Loucy (cell line): Measurements from ENCODE around the gene CDKN2B-AS1.

Source experiments
- H2AFZ ChIP-seq: fragments of 200-600 bp; sonication (generic); 2 replicates; pipeline ENCODE4 v1.6.0; 2016; ENCODE audit warnings: antibody characterized with exemption, mild to moderate bottlenecking, low read length, moderate library complexity
- H3F3A ChIP-seq: fragments of 200-600 bp; 2 replicates; pipeline ENCODE4 v1.6.0; 2016; ENCODE audit warnings: antibody characterized with exemption, low read depth, mild to moderate bottlenecking
- H3K27me3 ChIP-seq: fragments of 200-600 bp; sonication (generic); 2 replicates; pipeline ENCODE4 v1.6.1; 2014; ENCODE audit warnings: low read length, mild to moderate bottlenecking; ENCODE audit not compliant: insufficient read depth, poor library complexity, severe bottlenecking
- H3K36me3 ChIP-seq: fragments of 200-600 bp; sonication (generic); 2 replicates; pipeline ENCODE4 v1.6.1; 2016; ENCODE audit warnings: low read length; ENCODE audit not compliant: insufficient read depth
- H3K4me1 ChIP-seq: fragments of 200-600 bp; sonication (generic); 2 replicates; pipeline ENCODE4 v1.5.1; 2014; ENCODE audit warnings: low read length, mild to moderate bottlenecking; ENCODE audit not compliant: insufficient read depth, poor library complexity, severe bottlenecking
- H3K4me2 ChIP-seq: fragments of 200-600 bp; sonication (generic); 2 replicates; pipeline ENCODE4 v1.6.0; 2014; ENCODE audit warnings: antibody characterized with exemption, low read length, low read depth, mild to moderate bottlenecking; ENCODE audit not compliant: poor library complexity, severe bottlenecking
- H3K4me3 ChIP-seq: fragments of 200-600 bp; sonication (generic); 2 replicates; pipeline ENCODE4 v1.5.1; 2014; ENCODE audit warnings: low read length, mild to moderate bottlenecking, mixed read lengths; ENCODE audit not compliant: poor library complexity, severe bottlenecking
- H3K79me2 ChIP-seq: fragments of 200-600 bp; sonication (generic); 2 replicates; pipeline ENCODE4 v1.6.1; 2014; ENCODE audit warnings: low read length; ENCODE audit not compliant: insufficient read depth
- H3K9ac ChIP-seq: fragments of 200-600 bp; sonication (generic); 2 replicates; pipeline ENCODE4 v1.6.0; 2014; ENCODE audit warnings: mild to moderate bottlenecking, low read depth, low read length, moderate library complexity; ENCODE audit not compliant: poor library complexity, severe bottlenecking
- H3K9me2 ChIP-seq: fragments of 200-600 bp; sonication (generic); replicated peaks from 2 replicates; pipeline ENCODE4 v1.6.1; 2016; ENCODE audit warnings: low read depth, low read length, mixed read lengths
- H3K9me3 ChIP-seq: fragments of 200-600 bp; sonication (generic); 2 replicates; pipeline ENCODE4 v1.6.1; 2014; ENCODE audit warnings: mild to moderate bottlenecking, antibody characterized with exemption, low read length, low read depth; ENCODE audit not compliant: insufficient read depth
- H4K20me1 ChIP-seq: fragments of 200-600 bp; sonication (generic); 2 replicates; pipeline ENCODE4 v1.6.0; 2014; ENCODE audit warnings: antibody characterized with exemption, low read length, mild to moderate bottlenecking; ENCODE audit not compliant: insufficient read depth, poor library complexity, severe bottlenecking
- CTCF ChIP-seq: fragments of 200-600 bp; sonication (generic); conservative IDR thresholded peaks from 2 replicates; pipeline ENCODE4 v1.5.1; 2014; ENCODE audit warnings: mild to moderate bottlenecking, antibody characterized with exemption, low read length
- EZH2phosphoT487 ChIP-seq: fragments of 200-600 bp; IDR thresholded peaks from 2 replicates; pipeline ENCODE4 v1.6.1; 2018; ENCODE audit warnings: antibody characterized with exemption, mild to moderate bottlenecking, moderate library complexity, borderline replicate concordance

CDKN2B-AS1 gene

DNA sequence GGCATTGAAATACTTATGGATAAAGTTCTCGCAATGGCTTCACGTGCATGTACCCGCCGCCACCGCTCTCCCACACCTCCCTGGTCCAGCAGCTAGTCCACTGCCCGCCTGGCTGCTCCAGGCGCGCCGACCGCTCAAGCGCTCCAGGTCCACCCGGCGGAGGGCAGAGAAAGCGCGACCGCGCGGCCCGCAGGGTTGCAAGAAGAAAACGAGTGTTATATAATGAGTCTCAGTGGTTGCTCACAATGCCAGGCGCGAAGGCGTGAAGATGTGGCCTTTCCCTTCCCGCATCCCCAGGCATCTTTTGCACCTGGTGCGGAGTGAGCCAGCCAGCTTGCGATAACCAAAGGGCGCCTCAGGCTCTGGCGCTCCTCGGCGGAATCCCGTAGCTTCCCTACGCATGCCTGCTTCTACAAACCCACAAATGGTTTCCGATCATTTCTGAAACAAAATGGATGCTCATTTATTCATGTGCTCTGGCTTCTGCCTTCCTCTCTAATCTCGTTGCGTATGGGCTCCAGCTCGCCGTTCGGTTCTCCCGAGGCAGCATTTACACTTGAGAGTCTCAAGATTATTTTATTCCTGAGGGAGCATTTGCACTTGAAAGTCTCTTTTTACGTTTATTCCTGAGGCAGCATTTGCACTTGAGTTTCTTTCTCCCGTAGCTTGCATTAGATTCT, 26.1 kb upstream of the CDKN2B-AS1 start:
- H3K9me3 ChIP-seq, result no peaks in the 10 kb centered on the region
- H3K4me2 ChIP-seq, result no peak overlapping the region
- H3K79me2 ChIP-seq, result no peaks in the 10 kb centered on the region
- H3K4me3 ChIP-seq, result no peak overlapping the region
- no peak for TF ChIP-seq CTCF
- TF ChIP-seq EZH2phosphoT487, result no peak
- no peaks in the 10 kb centered on the region for H3K27me3 ChIP-seq
- no peak overlapping the region for H3K9ac ChIP-seq
- H3K36me3 ChIP-seq, result peaks cover 9% of the 10 kb centered on the region; the same call in 1 of the 2 replicates
- no peaks in the 10 kb centered on the region for H3K9me2 ChIP-seq
- no peaks in the 10 kb centered on the region for H3K4me1 ChIP-seq
- H2AFZ ChIP-seq, result no peak overlapping the region
- H3F3A ChIP-seq, result no peaks in the 10 kb centered on the region
- no peaks in the 10 kb centered on the region for H4K20me1 ChIP-seq

DNA sequence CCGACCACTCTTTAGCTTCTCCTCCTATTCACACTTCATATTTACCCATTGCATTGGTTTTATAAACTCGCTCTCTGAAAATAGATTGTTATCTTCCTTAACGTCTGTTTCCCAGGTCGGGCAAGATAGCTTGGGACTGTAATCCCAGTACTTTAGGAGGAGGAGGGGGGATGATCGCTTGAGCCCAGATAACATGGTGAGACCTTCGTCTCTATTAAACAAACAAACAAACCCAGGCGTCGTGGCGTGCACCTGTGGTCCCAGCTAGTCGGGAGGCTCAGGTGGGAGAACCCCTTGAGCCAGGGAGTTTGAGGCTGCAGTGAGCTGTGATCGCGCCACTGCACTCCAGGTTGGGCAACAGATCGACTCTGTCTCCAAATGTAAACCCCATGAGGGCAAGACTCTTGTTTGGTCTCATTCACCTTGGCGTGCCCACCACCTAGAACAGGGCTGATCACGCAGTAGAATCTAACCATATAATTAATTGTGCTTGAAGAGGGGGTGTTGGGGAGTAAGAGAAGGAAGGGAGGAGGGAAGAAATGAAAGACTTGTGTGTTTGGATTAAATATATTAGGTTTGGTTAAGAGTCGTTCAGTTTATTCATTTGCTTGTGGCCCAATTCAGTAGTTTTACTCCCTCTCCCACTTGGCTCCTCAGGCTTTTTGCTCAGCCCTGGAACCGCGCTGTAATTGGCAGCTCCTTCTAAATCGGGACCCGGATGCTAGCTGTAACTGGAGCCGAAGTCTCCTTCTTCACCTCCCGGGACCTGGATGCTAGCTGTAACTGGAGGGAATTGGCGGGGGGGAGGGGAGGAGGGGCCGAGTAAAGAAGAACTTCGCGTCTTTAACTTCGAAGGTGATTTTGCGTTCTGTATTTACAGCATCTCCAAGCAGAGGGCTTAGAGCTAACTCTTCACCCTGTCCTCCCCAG, 25.3 kb upstream of the CDKN2B-AS1 start:
- Histone ChIP-seq H3K9me2 (no peaks in the 10 kb centered on the region), H3K36me3 (peaks cover 9% of the 10 kb centered on the region; the same call in 1 of the 2 replicates), H3K9me3 (no peaks in the 10 kb centered on the region), H2AFZ (no peak overlapping the region), H3K4me1 (no peaks in the 10 kb centered on the region), H3K27me3 (no peaks in the 10 kb centered on the region), H3K9ac (no peak overlapping the region), H3K4me3 (no peak overlapping the region), H4K20me1 (no peaks in the 10 kb centered on the region), H3K4me2 (no peak overlapping the region), H3F3A (no peaks in the 10 kb centered on the region), H3K79me2 (no peaks in the 10 kb centered on the region)
- TF ChIP-seq CTCF (no peak), EZH2phosphoT487 (no peak)

DNA sequence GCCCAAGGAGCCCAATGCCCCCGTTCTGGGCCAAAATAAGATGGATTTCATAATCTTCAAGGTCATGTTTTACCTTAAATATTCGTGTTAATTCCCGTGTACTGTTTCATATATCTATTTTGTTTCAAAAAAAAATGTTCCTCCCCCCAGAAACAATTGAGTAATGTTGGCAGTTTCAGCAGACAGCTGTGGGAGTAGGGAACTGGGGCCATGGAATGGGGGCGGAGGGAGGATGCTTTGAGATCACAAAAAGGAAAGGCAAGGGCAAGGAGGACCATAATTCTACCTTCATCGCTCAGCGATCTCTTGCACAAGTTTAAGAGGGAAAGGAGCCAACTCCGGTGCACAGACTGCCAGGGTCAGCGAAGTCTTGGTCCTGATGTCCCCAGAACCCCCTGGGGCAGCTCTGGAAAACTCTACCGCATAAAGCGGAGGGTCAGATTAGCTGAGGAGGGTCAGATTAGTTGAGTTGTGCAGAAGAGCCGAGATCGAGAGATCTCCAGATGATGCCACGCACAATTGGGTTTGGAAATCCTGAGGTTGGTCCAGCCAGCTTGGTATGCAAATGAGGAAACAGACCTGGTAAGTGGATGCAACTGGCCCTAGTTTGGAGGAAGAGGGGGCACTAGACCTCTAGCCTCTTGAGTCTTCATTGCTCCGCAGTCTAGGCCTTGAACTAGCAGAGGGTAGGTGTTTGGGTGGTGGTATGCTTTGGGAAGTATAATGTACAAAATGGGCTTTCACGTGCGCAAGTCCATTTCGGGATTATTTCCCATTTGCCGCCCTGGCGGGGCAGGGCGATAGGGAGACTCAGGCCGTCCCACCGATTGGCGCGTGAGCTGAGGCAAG, 24.4 kb upstream of the CDKN2B-AS1 start:
- no peak overlapping the region for H2AFZ ChIP-seq
- H4K20me1 ChIP-seq, result no peaks in the 10 kb centered on the region
- H3K4me1 ChIP-seq, result no peaks in the 10 kb centered on the region
- no peak overlapping the region for H3K9ac ChIP-seq
- H3K9me2 ChIP-seq, result no peaks in the 10 kb centered on the region
- no peaks in the 10 kb centered on the region for H3K79me2 ChIP-seq
- no peak overlapping the region for H3K4me3 ChIP-seq
- H3K4me2 ChIP-seq, result no peak overlapping the region
- no peaks in the 10 kb centered on the region for H3F3A ChIP-seq
- H3K27me3 ChIP-seq, result no peaks in the 10 kb centered on the region
- peaks cover 9% of the 10 kb centered on the region; the same call in 1 of the 2 replicates for H3K36me3 ChIP-seq
- TF ChIP-seq CTCF, result no peak
- TF ChIP-seq EZH2phosphoT487, result no peak
- no peaks in the 10 kb centered on the region for H3K9me3 ChIP-seq
